Activated naive CD8-positive, alpha-beta T cell treated with anti-CD3 and anti-CD28 coated beads, Interleukin-2, amount 10 ng/mL, durations not matched to agents 7 days and 5 days (primary cell): Measurements from ENCODE around the gene TP53AIP1. TPM values are rescaled to one million over a fixed set of nuclear protein-coding genes. Genes with fewer than 3 reads are reported as not detected.

Experiments used
- ATAC-seq: fragments of 150-1000 bp; cut with Tn5 transposase; one replicate; pipeline ENCODE4 v1.10.0; 2021; ENCODE audit warnings: low read depth, moderate library complexity
- POLR2A ChIA-PET: fragments of 350-600 bp; sonication (Branson Sonifier 250); formaldehyde crosslinking; loops from one replicate; lab custom pipeline; 2021; ENCODE audit warnings: antibody characterized with exemption; lab: Charles Lee
- DNase-seq: peaks from one replicate; pipeline ENCODE4 v3.0.0; 2021
- H3K27ac Mint-ChIP-seq: one replicate; pipeline ENCODE4 v1.8.0; 2022; ENCODE audit warnings: mild to moderate bottlenecking, mixed read lengths
- H3K27me3 Mint-ChIP-seq: one replicate; pipeline ENCODE4 v1.8.0; 2022; ENCODE audit warnings: mild to moderate bottlenecking, moderate library complexity, mixed read lengths
- H3K36me3 Mint-ChIP-seq: one replicate; pipeline ENCODE4 v1.8.0; 2021; ENCODE audit warnings: mild to moderate bottlenecking, mixed read lengths
- H3K4me1 Mint-ChIP-seq: one replicate; pipeline ENCODE4 v1.8.0; 2021; ENCODE audit warnings: mixed read lengths
- H3K4me3 Mint-ChIP-seq: one replicate; pipeline ENCODE4 v1.8.0; 2022; ENCODE audit warnings: mild to moderate bottlenecking, moderate library complexity, mixed read lengths
- H3K9me3 Mint-ChIP-seq: one replicate; pipeline ENCODE4 v1.8.0; 2021; ENCODE audit warnings: mixed read lengths
- total RNA-seq, 2 experiments: library from RNA; stranded (reverse); gene quantifications; one replicate each; pipeline ENCODE4 v1.2.3, GENCODE V29; 2021

Gene TP53AIP1
- total RNA-seq, 2 experiments from 2014 or later = not detected

- peaks cover 62% of the 10 kb centered on the region for H3K27me3 Mint-ChIP-seq
- peak overlapping the region; percentile 81 for H3K4me3 Mint-ChIP-seq
- peaks cover 5% of the 10 kb centered on the region for H3K4me1 Mint-ChIP-seq
- no peak overlapping the region for H3K27ac Mint-ChIP-seq
- H3K9me3 Mint-ChIP-seq = no peaks in the 10 kb centered on the region
- DNase-seq (peak; percentile 51), ATAC-seq (peak; percentile 81)
- POLR2A ChIA-PET = interaction anchor here (0.6 kb wide), 1 partner anchor 17 kb away, joined by 3 read pairs; no protein-coding TSS in a partner anchor
- no peaks in the 10 kb centered on the region for H3K36me3 Mint-ChIP-seq
Measured at GRCh38 chr11:128905345-128906184, 37.1 kb downstream of the TP53AIP1 start.

GRCh38 chr11:128904656-128905344 lies 37.9 kb downstream of the TP53AIP1 start:
- POLR2A ChIA-PET = no interaction called here
- peaks cover 5% of the 10 kb centered on the region for H3K4me1 Mint-ChIP-seq
- no peaks in the 10 kb centered on the region for H3K9me3 Mint-ChIP-seq
- H3K27me3 Mint-ChIP-seq = peaks cover 57% of the 10 kb centered on the region
- DNase-seq = no peak
- peak overlapping the region; percentile 13 for H3K4me3 Mint-ChIP-seq
- H3K27ac Mint-ChIP-seq = no peak overlapping the region
- H3K36me3 Mint-ChIP-seq = no peaks in the 10 kb centered on the region
- peak; percentile 23 for ATAC-seq

- no peak overlapping the region for H3K27ac Mint-ChIP-seq
- peaks cover 53% of the 10 kb centered on the region for H3K27me3 Mint-ChIP-seq
- H3K36me3 Mint-ChIP-seq = no peaks in the 10 kb centered on the region
- no peaks in the 10 kb centered on the region for H3K9me3 Mint-ChIP-seq
- H3K4me1 Mint-ChIP-seq = peaks cover 5% of the 10 kb centered on the region
- no peak for DNase-seq
- POLR2A ChIA-PET = no interaction called here
- ATAC-seq = no peak
- H3K4me3 Mint-ChIP-seq = no peak overlapping the region
Measured at GRCh38 chr11:128904303-128904655, 38.4 kb downstream of the TP53AIP1 start.

GRCh38 chr11:128903248-128904061 lies 39.2 kb downstream of the TP53AIP1 start:
- DNase-seq (no peak), ATAC-seq (no peak)
- H3K4me3 Mint-ChIP-seq = no peak overlapping the region
- no peaks in the 10 kb centered on the region for H3K9me3 Mint-ChIP-seq
- H3K36me3 Mint-ChIP-seq = no peaks in the 10 kb centered on the region
- peaks cover 5% of the 10 kb centered on the region for H3K4me1 Mint-ChIP-seq
- POLR2A ChIA-PET = no interaction called here
- peaks cover 52% of the 10 kb centered on the region for H3K27me3 Mint-ChIP-seq
- no peak overlapping the region for H3K27ac Mint-ChIP-seq

- no peaks in the 10 kb centered on the region for H3K9me3 Mint-ChIP-seq
- DNase-seq = no peak
Measured at GRCh38 chr11:128902515-128903066, 40.1 kb downstream of the TP53AIP1 start.

GRCh38 chr11:128901653-128902514 lies 40.8 kb downstream of the TP53AIP1 start:
- POLR2A ChIA-PET = interaction anchor here (1.0 kb wide), 1 partner anchor 10 kb away, joined by 3 read pairs; no protein-coding TSS in a partner anchor
- H3K36me3 Mint-ChIP-seq = no peaks in the 10 kb centered on the region
- no peak overlapping the region for H3K27ac Mint-ChIP-seq
- ATAC-seq (no peak), DNase-seq (no peak)
- H3K4me1 Mint-ChIP-seq = peaks cover 5% of the 10 kb centered on the region
- peaks cover 47% of the 10 kb centered on the region for H3K27me3 Mint-ChIP-seq
- H3K4me3 Mint-ChIP-seq = no peak overlapping the region
- no peaks in the 10 kb centered on the region for H3K9me3 Mint-ChIP-seq

More at GRCh38 chr11:128902515-128903066, 40.1 kb downstream of the TP53AIP1 start:
- H3K27ac Mint-ChIP-seq = no peak overlapping the region
- no peak for ATAC-seq
- peaks cover 5% of the 10 kb centered on the region for H3K4me1 Mint-ChIP-seq
- H3K27me3 Mint-ChIP-seq = peaks cover 50% of the 10 kb centered on the region
- H3K36me3 Mint-ChIP-seq = no peaks in the 10 kb centered on the region
- POLR2A ChIA-PET = no interaction called here
- H3K4me3 Mint-ChIP-seq = no peak overlapping the region

- DNase-seq (no peak), ATAC-seq (no peak)
- Mint-ChIP-seq H3K4me3 (no peak overlapping the region), H3K9me3 (no peaks in the 10 kb centered on the region), H3K4me1 (no peaks in the 10 kb centered on the region), H3K27ac (no peak overlapping the region), H3K36me3 (no peaks in the 10 kb centered on the region), H3K27me3 (peaks cover 43% of the 10 kb centered on the region)
- POLR2A ChIA-PET = no interaction called here
Measured at GRCh38 chr11:128900468-128900867, 42.2 kb downstream of the TP53AIP1 start.

- H3K36me3 Mint-ChIP-seq = no peaks in the 10 kb centered on the region
- peaks cover 36% of the 10 kb centered on the region for H3K27me3 Mint-ChIP-seq
- POLR2A ChIA-PET = no interaction called here
- ATAC-seq (no peak), DNase-seq (no peak)
- peaks cover 5% of the 10 kb centered on the region for H3K4me1 Mint-ChIP-seq
- no peaks in the 10 kb centered on the region for H3K9me3 Mint-ChIP-seq
- no peak overlapping the region for H3K27ac Mint-ChIP-seq
- H3K4me3 Mint-ChIP-seq = no peak overlapping the region
Measured at GRCh38 chr11:128898580-128899344, 43.9 kb downstream of the TP53AIP1 start.

- Mint-ChIP-seq H3K36me3 (no peaks in the 10 kb centered on the region), H3K4me3 (no peak overlapping the region), H3K27me3 (peaks cover 31% of the 10 kb centered on the region), H3K4me1 (peaks cover 7% of the 10 kb centered on the region), H3K27ac (no peak overlapping the region), H3K9me3 (no peaks in the 10 kb centered on the region)
- no peak for ATAC-seq
- DNase-seq = no peak
- POLR2A ChIA-PET = no interaction called here
Measured at GRCh38 chr11:128897826-128898225, 44.8 kb downstream of the TP53AIP1 start.

- Mint-ChIP-seq H3K27ac (no peak overlapping the region), H3K4me3 (no peak overlapping the region), H3K27me3 (peaks cover 41% of the 10 kb centered on the region), H3K4me1 (peaks cover 11% of the 10 kb centered on the region), H3K9me3 (no peaks in the 10 kb centered on the region), H3K36me3 (no peaks in the 10 kb centered on the region)
- POLR2A ChIA-PET = no interaction called here
- no peak for ATAC-seq
- no peak for DNase-seq
Measured at GRCh38 chr11:128896356-128896755, 46.3 kb downstream of the TP53AIP1 start.

- Mint-ChIP-seq H3K27me3 (peaks cover 46% of the 10 kb centered on the region), H3K27ac (no peak overlapping the region), H3K9me3 (no peaks in the 10 kb centered on the region), H3K4me3 (no peak overlapping the region), H3K4me1 (peaks cover 13% of the 10 kb centered on the region), H3K36me3 (no peaks in the 10 kb centered on the region)
- ATAC-seq = no peak
- no peak for DNase-seq
- POLR2A ChIA-PET = no interaction called here
Measured at GRCh38 chr11:128895526-128895925, 47.1 kb downstream of the TP53AIP1 start.

- Mint-ChIP-seq H3K27me3 (peaks cover 51% of the 10 kb centered on the region), H3K36me3 (no peaks in the 10 kb centered on the region), H3K4me1 (peaks cover 13% of the 10 kb centered on the region), H3K27ac (no peak overlapping the region), H3K4me3 (no peak overlapping the region), H3K9me3 (no peaks in the 10 kb centered on the region)
- ATAC-seq (no peak), DNase-seq (no peak)
- POLR2A ChIA-PET = no interaction called here
Measured at GRCh38 chr11:128894685-128895084, 48.0 kb downstream of the TP53AIP1 start.
